ENCODE results near the gene CFAP126.
A peak's percentile ranks its signal among the peaks of the same experiment; 100 is the strongest.
"Not testable (repeated sequence)": the region's sequence is repeated elsewhere in the genome, so short reads cannot be mapped to it uniquely, and the experiment has no call there.

CFAP126 gene

DNA sequence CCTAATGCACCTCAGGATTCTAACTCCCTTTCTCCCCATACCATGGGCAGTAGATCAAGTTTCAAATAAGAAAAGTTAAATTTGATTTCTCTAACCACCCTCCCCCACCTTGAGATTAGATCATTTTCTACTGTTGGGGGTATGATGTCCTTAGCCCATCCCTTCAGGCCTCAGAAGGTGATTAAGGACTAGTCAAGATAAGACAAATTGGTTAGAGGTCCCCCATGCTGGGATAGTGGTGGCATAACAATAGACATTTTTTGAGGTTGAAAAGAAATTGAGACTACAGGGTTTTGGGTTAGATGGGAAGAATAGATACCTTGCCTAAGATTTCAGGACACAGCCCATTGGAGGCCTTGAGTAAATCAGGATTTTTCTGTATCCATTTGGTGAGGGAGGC, 2.5 kb downstream of the CFAP126 start:
- Histone ChIP-seq H3K36me3 (ENCODE audit: insufficient read depth, low read length) (peaks cover 29% of the 10 kb centered on the region), H2AFZ (ENCODE audit: low read depth, low read length) (no peak overlapping the region), H3K27me3 (ENCODE audit: insufficient read depth, low read length) (no peaks in the 10 kb centered on the region), H3K4me3 (ENCODE audit: low read length) (no peak overlapping the region), H3K4me1 (ENCODE audit: insufficient read depth, low read length) (peaks cover 12% of the 10 kb centered on the region), H3K9me3 (ENCODE audit: low read length) (no peaks in the 10 kb centered on the region)

DNA sequence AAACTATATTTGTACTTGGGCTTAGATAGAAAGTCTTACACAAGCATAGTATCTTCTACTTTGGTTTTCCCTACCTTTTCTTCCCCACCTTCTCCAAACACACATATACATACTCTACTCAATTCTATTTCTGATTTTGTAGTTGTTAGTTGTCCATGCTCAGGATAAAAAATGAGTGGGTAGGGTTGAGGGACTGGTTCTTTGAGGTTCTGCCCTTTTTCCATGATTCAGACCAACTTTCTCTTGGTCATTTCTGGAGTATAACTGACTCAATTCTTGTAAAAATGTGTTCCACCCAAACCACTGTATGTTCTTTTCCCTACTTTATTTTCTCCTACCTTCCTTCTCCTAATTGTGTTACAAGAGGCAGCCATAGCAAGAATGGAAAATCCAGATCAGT, 3.3 kb downstream of the CFAP126 start:
- Histone ChIP-seq H3K27me3 (ENCODE audit: insufficient read depth, low read length) (no peaks in the 10 kb centered on the region), H2AFZ (ENCODE audit: low read depth, low read length) (no peak overlapping the region), H3K9me3 (ENCODE audit: low read length) (no peaks in the 10 kb centered on the region), H3K36me3 (ENCODE audit: insufficient read depth, low read length) (peaks cover 34% of the 10 kb centered on the region), H3K4me3 (ENCODE audit: low read length) (no peak overlapping the region), H3K4me1 (ENCODE audit: insufficient read depth, low read length) (peaks cover 12% of the 10 kb centered on the region)

DNA sequence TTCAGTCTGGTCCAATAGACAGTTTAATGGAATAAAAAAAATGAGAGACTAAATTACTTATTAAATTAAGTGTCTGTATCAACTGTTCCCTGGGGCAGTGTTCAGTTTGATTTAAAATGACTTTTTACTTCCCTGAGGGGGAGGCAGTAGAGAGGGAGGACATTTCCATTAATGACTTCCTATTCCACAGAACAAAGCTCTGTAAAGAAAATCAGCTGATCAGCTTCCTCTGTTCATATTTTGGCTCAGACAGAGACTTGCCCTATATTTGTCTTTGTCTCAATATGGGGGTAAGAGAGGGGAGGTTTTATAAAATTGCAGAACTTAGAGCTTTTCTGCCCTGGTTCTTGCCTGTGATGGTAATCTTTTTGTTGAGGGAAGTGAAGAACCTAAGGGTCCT, 8.4 kb downstream of the CFAP126 start:
- H3K36me3 ChIP-seq (ENCODE audit: insufficient read depth, low read length) = peaks cover 25% of the 10 kb centered on the region
- no peak overlapping the region for H3K4me3 ChIP-seq (ENCODE audit: low read length)

DNA sequence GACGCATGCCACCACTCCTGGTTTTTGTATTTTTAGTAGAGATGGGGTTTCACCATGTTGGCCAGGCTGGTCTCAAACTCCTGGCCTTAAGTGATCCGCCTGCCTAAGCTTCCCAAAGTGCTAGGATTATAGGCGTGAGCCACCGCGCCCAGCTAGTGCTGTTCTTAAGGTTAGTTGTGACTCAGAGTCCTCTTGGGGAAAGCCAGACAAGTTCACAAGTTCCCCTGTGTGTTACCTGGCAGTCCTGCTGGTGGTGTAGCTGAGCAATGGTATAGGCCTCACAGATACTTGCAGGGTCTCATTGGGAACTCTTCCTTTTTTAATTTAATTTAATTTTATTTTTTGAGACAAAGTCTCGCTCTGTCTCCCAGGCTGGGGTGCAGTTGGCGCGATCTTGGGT, 10.6 kb downstream of the CFAP126 start:
- no peak overlapping the region for H3K4me3 ChIP-seq (ENCODE audit: low read length)
- H3K27me3 ChIP-seq (ENCODE audit: insufficient read depth, low read length) = no peaks in the 10 kb centered on the region
- H3K36me3 ChIP-seq (ENCODE audit: insufficient read depth, low read length) = peaks cover 21% of the 10 kb centered on the region
- H3K9me3 ChIP-seq (ENCODE audit: low read length) = no peaks in the 10 kb centered on the region
- no peak overlapping the region for H2AFZ ChIP-seq (ENCODE audit: low read depth, low read length)
- H3K4me1 ChIP-seq (ENCODE audit: insufficient read depth, low read length) = no peaks in the 10 kb centered on the region

More for the DNA sequence above, 8.4 kb downstream of the CFAP126 start:
- no peaks in the 10 kb centered on the region for H3K4me1 ChIP-seq (ENCODE audit: insufficient read depth, low read length)
- H2AFZ ChIP-seq (ENCODE audit: low read depth, low read length) = no peak overlapping the region
- H3K27me3 ChIP-seq (ENCODE audit: insufficient read depth, low read length) = no peaks in the 10 kb centered on the region
- H3K9me3 ChIP-seq (ENCODE audit: low read length) = no peaks in the 10 kb centered on the region

DNA sequence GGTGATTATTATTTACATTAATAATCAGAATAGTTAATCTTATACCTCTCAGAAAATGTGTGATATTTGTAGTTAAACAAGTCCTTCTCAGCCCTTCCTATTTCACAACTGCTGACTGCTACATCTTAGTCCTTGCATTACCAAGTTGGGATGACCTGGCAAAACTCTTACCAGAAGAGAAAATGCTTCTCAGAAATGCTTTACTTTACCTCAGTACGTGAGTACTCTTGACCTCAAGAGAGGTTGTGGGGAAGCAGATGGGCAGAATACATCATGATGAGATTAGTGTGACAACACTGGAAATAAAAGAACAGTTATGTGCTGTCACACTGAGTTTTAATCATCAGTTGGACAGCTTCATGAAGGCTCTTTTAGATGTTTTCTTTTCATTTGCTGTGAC, 16.2 kb downstream of the CFAP126 start:
- no peak overlapping the region for H3K4me3 ChIP-seq (ENCODE audit: low read length)
- H3K36me3 ChIP-seq (ENCODE audit: insufficient read depth, low read length) = peaks cover 18% of the 10 kb centered on the region
- no peak overlapping the region for H2AFZ ChIP-seq (ENCODE audit: low read depth, low read length)
- H3K4me1 ChIP-seq (ENCODE audit: insufficient read depth, low read length) = no peaks in the 10 kb centered on the region
- no peaks in the 10 kb centered on the region for H3K27me3 ChIP-seq (ENCODE audit: insufficient read depth, low read length)
- H3K9me3 ChIP-seq (ENCODE audit: low read length) = no peaks in the 10 kb centered on the region

DNA sequence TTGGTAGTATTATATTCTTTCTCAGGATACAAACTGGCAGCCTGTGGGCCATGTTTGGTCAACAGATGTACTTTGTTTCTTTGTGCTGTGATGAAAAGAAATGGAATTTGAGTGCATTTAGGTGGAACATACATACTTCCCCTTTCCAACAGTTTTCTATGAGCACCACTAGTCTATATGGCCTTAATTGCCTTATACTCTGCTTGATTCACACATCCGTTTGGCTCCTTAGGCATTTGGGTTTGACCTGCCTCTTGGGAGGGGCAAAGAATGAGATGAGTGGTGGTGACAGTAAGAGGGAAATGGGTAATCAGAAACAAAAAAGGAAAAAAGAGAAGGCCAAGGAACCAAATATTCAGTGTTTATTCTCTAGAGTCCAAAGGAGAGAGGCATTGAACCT, 17.0 kb downstream of the CFAP126 start:
- no peaks in the 10 kb centered on the region for H3K4me1 ChIP-seq (ENCODE audit: insufficient read depth, low read length)
- H2AFZ ChIP-seq (ENCODE audit: low read depth, low read length) = no peak overlapping the region
- H3K27me3 ChIP-seq (ENCODE audit: insufficient read depth, low read length) = no peaks in the 10 kb centered on the region
- H3K9me3 ChIP-seq (ENCODE audit: low read length) = no peaks in the 10 kb centered on the region
- peaks cover 21% of the 10 kb centered on the region for H3K36me3 ChIP-seq (ENCODE audit: insufficient read depth, low read length)
- H3K4me3 ChIP-seq (ENCODE audit: low read length) = no peak overlapping the region

DNA sequence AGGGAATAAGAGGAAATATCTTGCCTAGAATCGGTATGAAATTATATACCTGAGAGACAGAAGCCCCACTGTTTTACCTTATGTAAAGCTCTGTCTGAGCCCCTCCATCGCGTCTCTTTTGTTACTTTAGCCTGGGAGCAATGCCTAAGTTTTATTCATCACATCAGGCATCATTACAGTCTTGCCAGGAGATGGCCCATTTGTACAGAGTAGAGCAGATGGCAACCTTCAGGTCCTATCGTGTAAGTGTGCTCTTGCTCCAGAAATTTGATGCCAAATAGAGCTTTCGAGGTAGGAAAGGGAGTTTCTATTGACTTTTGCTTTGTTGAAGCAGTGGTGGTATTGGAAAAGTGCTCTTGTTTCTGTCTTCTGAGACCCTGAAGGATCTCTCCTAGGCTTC, 24.9 kb downstream of the CFAP126 start:
- Histone ChIP-seq H3K4me3 (ENCODE audit: low read length) (no peak overlapping the region), H3K4me1 (ENCODE audit: insufficient read depth, low read length) (no peaks in the 10 kb centered on the region), H3K9me3 (ENCODE audit: low read length) (no peaks in the 10 kb centered on the region), H3K27me3 (ENCODE audit: insufficient read depth, low read length) (no peaks in the 10 kb centered on the region), H2AFZ (ENCODE audit: low read depth, low read length) (no peak overlapping the region), H3K36me3 (ENCODE audit: insufficient read depth, low read length) (peaks cover 39% of the 10 kb centered on the region)

DNA sequence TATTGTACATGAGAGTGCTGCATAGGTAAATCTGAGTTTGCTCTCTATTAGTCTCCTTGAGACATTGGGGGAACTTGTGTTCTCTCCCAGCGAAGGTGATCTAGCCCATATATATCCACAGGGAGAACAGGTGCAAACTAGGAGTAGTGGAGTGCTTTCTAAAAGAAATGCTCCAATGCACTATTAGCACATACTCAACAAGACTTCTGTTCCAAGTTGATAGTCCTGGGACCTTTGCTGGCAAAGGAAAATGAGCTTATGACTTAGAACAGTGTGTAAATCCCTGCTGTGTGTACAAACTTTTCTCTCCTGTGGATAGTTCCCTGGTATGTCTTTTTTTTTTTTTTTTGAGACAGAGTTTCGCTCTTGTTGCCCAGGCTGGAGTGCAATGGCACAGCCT, 25.5 kb downstream of the CFAP126 start:
- H3K4me1 ChIP-seq (ENCODE audit: insufficient read depth, low read length) = no peaks in the 10 kb centered on the region
- peaks cover 41% of the 10 kb centered on the region for H3K36me3 ChIP-seq (ENCODE audit: insufficient read depth, low read length)
- H2AFZ ChIP-seq (ENCODE audit: low read depth, low read length) = no peak overlapping the region
- H3K9me3 ChIP-seq (ENCODE audit: low read length) = no peaks in the 10 kb centered on the region
- H3K4me3 ChIP-seq (ENCODE audit: low read length) = no peak overlapping the region
- no peaks in the 10 kb centered on the region for H3K27me3 ChIP-seq (ENCODE audit: insufficient read depth, low read length)

DNA sequence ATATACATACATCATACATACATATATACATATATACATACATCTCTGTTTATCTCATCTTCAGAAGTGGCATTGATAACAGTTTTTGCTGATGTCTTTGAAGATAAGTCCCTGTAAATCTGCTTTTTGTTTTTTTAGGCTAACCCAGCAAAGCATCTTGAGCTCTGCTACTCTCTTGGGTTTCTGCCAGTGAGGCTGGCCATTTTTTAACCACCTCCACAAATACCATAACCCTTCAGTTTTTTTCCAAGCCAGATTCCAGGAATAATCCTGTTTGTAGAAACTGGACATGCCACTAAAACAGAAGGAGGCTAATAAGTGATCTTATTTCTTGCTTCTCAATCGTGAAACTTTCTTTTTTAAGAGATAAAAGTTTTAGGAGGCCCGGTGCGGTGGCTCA, 31.9 kb downstream of the CFAP126 start:
- H2AFZ ChIP-seq (ENCODE audit: low read depth, low read length) = no peak overlapping the region
- H3K36me3 ChIP-seq (ENCODE audit: insufficient read depth, low read length) = peaks cover 54% of the 10 kb centered on the region
- H3K9me3 ChIP-seq (ENCODE audit: low read length) = no peaks in the 10 kb centered on the region
- H3K27me3 ChIP-seq (ENCODE audit: insufficient read depth, low read length) = no peaks in the 10 kb centered on the region
- no peaks in the 10 kb centered on the region for H3K4me1 ChIP-seq (ENCODE audit: insufficient read depth, low read length)
- no peak overlapping the region for H3K4me3 ChIP-seq (ENCODE audit: low read length)

DNA sequence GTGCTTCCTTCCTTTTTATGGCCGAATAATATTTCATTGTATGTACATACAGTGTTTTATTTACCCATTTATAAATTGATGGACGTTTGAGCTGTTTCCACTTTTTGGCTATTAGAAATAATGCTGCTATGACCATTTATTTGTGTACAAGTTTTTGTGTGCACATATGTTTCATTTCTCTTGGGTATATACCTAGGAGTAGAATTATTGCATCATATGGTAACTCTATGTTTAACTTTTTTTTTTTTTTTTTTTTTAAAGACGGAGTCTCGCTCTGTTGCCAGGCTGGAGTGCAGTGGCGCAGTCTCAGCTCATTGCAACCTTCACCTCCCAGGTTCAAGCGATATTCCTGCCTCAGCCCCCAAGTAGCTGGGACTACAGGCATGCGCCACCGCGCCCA, 34.5 kb downstream of the CFAP126 start:
- Histone ChIP-seq H3K4me1 (ENCODE audit: insufficient read depth, low read length) (no peaks in the 10 kb centered on the region), H3K9me3 (ENCODE audit: low read length) (no peaks in the 10 kb centered on the region), H2AFZ (ENCODE audit: low read depth, low read length) (no peak overlapping the region), H3K27me3 (ENCODE audit: insufficient read depth, low read length) (no peaks in the 10 kb centered on the region), H3K4me3 (ENCODE audit: low read length) (no peak overlapping the region), H3K36me3 (ENCODE audit: insufficient read depth, low read length) (peaks cover 71% of the 10 kb centered on the region)

DNA sequence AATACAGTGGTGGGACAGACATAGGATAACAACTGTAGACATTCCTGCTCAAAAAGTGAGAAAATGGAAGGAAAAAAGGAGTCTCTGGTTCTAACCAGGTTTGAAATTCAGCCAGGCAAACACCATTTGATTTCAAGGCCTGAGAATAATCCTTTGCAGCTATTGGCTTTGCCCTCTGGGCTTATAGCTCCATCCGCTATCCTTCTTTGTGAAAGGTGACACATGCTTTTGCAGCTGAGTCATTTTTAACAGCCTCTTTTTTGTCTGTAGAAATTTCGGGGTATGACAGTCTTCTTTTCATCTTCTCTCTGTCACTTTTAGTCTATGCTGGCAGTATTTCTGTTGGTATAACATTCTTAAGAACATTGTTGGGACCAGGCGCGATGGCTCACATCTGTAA, 37.3 kb downstream of the CFAP126 start:
- Histone ChIP-seq H3K27me3 (ENCODE audit: insufficient read depth, low read length) (no peaks in the 10 kb centered on the region), H3K9me3 (ENCODE audit: low read length) (no peaks in the 10 kb centered on the region), H3K4me3 (ENCODE audit: low read length) (no peak overlapping the region), H2AFZ (ENCODE audit: low read depth, low read length) (no peak overlapping the region), H3K36me3 (ENCODE audit: insufficient read depth, low read length) (peaks cover 69% of the 10 kb centered on the region), H3K4me1 (ENCODE audit: insufficient read depth, low read length) (no peaks in the 10 kb centered on the region)

DNA sequence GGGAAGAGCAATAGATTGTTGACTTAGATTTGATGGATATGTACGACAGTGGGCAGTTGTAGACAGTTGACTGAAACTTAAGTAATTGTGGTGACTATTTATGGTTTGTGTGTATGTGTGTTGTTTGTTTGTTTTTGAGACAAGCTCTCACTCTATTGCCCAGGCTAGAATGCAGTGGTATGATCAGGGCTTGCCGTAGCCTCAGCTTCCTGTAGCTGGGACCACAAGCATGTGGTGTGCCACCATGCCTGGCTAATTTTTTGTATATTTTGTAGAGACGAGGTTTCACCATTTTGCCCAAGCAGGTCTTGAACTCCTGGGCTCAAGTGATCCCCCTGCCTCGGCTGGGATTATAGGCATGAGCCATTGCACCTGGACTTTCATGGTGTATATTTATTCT, 43.7 kb downstream of the CFAP126 start:
- Histone ChIP-seq H2AFZ (ENCODE audit: low read depth, low read length) (no peak overlapping the region), H3K4me3 (ENCODE audit: low read length) (no peak overlapping the region), H3K4me1 (ENCODE audit: insufficient read depth, low read length) (no peaks in the 10 kb centered on the region), H3K27me3 (ENCODE audit: insufficient read depth, low read length) (no peaks in the 10 kb centered on the region), H3K9me3 (ENCODE audit: low read length) (no peaks in the 10 kb centered on the region), H3K36me3 (ENCODE audit: insufficient read depth, low read length) (peaks cover 33% of the 10 kb centered on the region)

DNA sequence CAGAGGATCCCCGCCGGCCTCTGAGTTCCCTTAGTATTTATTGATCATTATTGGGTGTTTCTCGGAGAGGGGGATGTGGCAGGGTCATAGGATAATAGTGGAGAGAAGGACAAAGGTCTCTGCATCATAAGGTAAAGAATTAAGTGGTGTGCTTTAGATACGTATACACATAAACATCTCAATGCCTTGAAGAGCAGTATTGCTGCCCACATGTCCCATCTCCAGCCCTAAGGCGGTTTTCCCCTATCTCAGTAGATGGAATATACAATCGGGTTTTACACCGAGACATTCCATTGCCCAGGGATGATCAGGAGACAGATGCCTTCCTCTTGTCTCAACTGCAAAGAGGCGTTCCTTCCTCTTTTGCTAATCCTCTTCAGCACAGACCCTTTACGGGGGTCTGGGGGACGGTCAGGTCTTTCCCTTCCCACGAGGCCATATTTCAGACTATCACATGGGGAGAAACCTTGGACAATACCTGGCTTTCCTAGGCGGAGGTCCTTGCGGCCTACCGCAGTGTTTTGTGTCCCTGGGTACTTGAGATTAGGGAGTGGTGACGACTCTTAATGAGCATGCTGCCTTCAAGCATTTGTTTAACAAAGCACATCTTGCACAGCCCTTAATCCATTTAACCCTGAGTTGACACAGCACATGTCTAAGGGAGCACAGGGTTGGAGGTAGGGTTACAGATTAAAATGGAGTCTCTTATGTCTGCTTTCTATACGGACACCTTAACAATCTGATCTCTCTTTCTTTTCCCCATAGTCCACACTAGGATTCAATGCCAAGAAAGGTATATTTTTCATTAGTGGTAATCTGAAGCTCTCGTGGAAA, 51.6 kb downstream of the CFAP126 start:
- H3K36me3 ChIP-seq (ENCODE audit: insufficient read depth, low read length) = not testable (repeated sequence)
- H3K4me3 ChIP-seq (ENCODE audit: low read length) = peak overlapping the region; percentile 11

More for the DNA sequence above, 51.6 kb downstream of the CFAP126 start:
- not testable (repeated sequence) for H3K9me3 ChIP-seq (ENCODE audit: low read length); H3K27me3 ChIP-seq (ENCODE audit: insufficient read depth, low read length); H2AFZ ChIP-seq (ENCODE audit: low read depth, low read length)
- H3K4me1 ChIP-seq (ENCODE audit: insufficient read depth, low read length) = peaks cover 18% of the 10 kb centered on the region

Data from neuron (in vitro differentiated cells).